Islet of Langerhans (tissue), 1 donor: ENCODE data around the gene RCOR1.

Experiments used
- FAIRE-seq: peaks from one replicate; lab custom pipeline; 2011; peaks lifted over from hg19 to GRCh38; lab: Jason Lieb, UNC

Gene RCOR1

DNA sequence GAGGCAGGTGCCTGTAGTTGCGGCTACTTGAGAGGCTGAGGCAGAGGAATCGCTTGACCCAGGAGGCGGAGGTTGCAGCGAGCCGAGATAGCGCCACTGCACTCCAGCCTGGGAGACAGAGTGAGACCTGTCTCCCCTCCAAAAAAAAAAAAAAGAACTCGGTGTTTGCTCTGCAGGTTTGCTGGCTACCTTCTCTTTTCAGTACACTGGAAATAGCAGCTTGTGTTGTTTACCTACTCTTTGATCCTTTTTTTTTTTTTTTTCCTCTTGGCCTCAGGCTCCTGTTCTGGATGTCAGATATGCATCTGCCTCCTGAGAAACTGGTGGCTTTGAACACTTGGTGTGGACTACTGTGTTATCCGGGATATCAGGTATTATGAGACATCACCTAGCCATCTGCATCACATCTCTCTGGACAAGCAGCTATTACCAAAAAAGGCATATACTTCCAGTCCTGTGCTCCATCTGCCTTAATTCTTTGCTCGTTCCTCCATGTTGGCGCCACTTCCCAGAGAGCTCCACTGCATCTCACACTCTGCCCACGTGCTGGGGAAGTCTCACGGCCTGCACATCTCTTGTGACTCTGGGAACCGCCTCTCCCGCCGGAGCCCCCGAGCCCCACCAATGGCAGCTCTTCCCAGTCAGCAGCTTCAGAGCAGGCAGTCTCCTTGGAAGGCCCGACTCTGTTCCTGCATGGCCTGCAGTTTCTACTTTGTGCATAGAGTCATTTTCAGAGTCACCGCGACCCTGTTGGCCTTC is 133.9 kb downstream of the RCOR1 start:
- no peak for FAIRE-seq

DNA sequence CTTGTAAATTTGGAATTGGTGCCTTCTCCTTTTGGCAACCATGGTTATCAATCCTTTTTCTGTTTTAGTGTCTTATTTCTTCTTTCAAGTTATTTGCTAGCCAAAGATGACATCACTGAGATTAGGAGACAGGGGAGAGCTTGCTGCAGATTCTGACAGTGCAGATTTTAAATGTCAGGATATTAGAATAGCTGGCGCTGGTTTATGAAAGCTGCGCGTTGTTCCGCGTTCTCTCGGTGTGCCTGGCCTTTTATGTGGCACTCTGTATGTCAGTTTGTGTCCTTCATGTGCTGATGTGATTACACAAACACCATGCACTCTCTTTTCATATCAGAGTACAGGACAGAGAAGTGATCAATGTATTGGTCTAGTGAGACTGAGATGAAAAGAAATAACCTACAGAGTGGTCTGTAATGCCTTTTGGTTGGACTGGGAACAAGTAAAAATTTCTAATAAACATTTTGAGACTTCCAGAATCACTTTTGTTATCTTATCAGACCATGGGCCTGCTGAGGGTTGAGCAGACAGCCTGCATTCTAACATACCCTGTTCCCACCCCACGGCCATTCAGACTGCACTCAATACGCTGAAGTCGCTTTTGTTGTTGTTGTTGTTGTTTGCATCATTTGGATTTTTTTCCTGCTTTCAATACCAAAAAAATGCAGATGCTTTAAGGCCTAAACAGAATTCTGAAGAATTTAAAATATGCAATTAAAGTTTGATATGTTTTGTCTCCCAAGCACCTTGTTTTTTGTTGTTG is 135.1 kb downstream of the RCOR1 start:
- no peak for FAIRE-seq

DNA sequence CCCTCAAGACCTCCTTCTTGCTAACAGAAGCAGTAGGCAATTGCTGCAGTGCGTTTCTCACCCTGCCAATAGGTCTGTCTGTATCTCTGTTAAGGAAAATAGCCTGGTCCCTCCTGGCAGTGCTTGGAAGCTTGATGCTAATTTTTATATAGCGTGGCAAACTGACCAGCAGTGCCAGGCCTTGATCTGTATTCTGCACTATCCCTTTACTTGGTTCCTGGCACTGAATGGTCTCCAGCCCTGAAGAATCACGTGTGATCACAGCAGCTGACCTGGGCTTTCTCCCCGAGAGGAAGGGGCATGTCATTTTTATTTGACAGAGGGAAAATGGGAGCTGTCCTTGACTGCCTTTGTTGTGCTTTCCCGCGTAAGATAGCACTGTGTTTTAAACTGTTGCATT is 136.1 kb downstream of the RCOR1 start:
- no peak for FAIRE-seq

DNA sequence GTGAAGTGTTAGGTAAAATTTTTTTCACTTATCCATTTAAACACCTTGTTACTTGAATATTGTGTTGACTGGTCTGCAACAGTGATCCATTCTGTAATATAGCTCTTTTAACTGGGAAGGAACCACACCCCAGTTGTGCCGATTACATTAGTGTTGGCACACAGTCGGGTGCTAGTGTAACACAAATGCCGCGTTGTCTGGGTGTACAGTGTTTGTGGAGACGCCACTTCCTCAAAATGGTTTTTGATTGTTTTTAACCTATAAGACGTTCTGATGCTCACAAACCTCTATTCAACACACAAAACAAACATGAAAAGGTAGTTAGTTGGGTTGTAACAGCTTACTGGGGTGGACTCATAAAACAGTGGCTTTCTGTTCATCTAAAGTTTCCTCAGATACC is 136.8 kb downstream of the RCOR1 start:
- no peak for FAIRE-seq

DNA sequence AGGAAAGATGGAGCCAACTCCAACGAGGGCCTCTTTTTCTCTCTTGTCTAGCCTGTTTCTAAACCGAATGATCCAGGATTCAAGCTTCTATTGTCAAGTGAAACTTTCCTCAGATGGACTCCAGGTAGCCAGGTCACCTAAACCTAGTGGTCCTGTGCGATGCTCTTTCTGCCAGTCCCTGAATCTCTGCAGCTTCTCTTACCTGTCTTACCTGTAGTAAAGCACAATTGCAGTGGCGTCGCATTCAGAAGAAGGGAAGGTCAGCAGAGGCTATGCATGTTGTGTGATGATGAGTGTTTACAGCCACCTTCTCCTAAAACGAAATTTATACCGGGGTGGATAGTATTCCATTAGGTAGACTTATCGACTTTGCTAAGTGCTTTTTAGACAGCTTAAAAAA is 137.4 kb downstream of the RCOR1 start:
- no peak for FAIRE-seq

DNA sequence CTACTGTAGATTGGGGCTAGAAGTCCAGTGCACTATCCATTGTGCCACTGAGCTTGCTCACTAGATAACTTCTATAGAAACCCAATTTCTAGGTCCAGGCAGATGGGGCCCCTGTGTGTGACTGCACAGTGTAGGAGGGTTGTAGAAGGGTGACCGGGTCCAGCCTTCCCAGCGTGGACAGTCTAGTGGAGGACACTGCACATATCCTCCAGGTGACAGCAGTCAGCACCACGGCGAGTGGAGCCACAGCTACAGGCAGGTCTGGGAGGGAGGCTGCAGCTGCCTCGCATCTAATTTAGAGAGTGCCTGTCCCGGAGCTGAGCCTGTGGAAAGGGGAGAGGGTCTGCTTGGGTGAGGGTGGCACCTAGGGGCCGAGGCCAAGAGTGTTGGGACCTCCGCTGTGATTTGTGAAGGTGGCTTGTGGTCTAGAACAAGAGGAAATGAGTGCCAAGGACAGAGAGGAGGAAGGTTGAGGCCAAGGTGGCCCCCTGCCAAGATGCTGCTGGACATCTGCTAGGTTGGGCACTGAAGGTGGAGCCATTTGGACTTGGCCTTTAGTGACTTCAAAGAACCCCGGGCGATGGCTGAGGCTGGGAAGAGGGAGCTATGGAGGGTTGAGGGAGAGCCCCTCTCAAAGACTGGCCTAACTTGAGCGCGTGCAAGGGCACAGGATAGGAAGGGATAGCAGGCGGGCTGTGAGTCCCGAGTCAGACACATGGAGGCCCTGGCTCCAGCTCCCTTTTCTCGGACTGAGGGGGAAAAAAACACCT is 138.8 kb downstream of the RCOR1 start:
- FAIRE-seq = no peak

DNA sequence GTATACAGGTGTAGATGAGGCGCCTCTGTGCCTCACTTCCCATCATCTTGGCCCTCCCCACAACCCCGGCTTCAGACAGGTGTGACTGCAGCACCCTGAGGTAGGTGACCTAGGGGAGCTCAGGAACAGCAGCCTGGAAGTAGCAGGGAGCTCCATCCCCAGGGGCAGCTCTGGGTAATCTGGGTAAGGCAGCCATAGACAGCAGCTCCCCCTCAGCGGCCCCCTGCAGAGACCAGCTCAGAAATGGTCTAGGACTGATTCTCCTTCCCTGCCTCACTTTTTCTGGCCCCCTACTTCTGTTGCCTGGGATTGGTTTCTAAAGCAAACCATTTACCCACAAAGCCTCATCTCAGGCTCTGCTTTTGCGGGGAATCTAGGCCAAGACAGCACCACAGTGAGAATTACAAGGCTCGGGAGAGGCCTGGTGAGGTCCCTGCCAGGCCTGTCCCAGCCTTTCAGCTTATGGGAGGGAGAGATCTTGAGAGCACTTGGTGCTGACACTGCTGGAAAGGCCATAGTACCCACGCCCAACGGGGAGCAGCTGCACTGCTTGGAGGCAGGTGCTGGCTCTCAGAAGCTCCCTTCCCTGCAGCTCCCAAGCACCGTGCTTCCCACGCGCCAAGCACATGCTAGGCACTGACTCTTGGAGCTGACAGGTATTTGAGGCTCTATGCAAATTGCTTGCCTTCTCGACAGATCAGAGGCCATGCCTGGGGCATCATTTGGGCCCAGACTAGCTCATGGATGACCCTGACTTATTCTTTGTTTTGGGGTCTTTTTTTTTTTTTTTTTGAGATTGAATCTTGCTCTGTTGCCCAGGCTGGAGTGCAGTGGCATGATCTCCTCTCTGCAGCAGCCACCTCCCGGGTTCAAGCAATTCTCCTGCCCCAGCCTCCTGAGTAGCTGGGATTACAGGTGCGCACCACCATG is 139.7 kb downstream of the RCOR1 start:
- FAIRE-seq = no peak

DNA sequence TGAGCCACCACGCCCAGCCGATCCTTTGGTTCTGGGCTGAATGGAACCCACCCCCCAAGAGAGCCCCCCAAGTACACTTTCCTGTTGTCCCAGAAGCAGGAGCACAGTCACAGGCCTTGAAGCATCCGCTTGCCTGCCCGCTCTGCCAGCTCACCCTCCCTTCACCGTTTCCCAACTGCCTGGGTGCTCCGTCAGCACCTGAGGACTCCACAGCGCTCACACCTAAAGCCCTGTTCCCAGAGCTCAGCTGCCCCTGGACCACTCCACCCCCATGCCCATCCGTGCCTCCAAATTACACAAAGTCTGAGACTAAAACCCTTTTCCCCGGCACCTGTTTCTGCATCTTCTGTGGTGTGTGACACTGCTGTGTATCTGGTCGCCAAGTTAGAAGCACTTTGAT is 140.5 kb downstream of the RCOR1 start:
- FAIRE-seq = no peak

DNA sequence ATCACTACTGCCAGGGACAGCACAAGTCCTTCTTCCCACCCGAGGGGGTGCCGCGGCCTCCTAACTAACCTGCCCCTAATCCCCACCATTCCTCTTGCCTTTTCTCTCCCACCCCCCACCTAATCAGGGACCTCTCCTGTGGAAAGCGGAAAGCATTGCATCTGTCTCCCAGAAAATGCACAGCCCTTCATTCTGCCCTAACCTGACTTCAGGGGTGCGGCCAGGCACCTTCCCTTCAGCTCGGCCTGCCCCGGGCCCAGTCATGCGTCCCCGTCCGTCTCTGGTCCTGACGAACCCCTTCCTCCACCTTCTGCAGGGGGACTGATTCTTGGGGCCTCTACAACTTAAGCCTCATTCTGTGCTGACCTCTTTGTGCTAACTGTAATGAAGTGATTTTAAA is 140.9 kb downstream of the RCOR1 start:
- no peak for FAIRE-seq

DNA sequence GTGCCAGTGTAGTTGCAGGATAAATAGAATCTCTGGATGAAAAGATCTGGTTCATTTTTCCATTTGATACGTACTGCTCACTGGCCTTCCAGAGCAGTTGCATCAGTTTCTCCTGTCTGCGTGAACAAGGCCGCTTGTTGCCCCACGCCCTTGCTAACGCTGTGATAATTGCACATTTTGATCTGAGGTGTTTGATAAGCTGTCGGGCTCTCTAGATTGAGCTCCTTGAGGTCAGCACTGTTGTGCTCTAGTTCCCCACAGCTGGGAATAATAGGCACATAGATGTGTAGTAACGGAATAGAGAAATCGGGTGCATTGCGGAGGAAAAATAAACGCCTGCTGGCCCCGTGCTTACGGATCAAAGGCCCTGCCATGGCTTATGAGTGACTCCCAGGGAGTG is 142.0 kb downstream of the RCOR1 start:
- no peak for FAIRE-seq

DNA sequence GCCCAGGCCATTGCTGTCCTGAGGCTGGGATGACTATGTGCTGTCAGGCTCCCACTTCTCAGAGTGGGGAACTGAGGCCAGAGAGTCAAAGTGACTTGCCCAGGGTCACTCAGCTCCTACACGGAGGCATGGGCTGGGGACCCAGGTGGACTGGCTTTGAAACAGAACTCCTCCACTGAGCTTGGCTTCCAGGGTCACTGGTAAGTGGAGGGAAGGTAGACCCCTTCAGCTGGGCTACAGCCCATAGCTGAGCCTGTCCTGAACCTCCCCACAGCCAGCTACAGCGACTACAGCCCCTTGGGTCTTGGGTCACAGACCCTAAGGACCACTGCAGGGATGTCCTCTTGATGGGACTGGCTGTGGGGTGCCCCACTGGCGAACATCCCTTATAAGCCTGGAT is 144.5 kb downstream of the RCOR1 start:
- FAIRE-seq = no peak

DNA sequence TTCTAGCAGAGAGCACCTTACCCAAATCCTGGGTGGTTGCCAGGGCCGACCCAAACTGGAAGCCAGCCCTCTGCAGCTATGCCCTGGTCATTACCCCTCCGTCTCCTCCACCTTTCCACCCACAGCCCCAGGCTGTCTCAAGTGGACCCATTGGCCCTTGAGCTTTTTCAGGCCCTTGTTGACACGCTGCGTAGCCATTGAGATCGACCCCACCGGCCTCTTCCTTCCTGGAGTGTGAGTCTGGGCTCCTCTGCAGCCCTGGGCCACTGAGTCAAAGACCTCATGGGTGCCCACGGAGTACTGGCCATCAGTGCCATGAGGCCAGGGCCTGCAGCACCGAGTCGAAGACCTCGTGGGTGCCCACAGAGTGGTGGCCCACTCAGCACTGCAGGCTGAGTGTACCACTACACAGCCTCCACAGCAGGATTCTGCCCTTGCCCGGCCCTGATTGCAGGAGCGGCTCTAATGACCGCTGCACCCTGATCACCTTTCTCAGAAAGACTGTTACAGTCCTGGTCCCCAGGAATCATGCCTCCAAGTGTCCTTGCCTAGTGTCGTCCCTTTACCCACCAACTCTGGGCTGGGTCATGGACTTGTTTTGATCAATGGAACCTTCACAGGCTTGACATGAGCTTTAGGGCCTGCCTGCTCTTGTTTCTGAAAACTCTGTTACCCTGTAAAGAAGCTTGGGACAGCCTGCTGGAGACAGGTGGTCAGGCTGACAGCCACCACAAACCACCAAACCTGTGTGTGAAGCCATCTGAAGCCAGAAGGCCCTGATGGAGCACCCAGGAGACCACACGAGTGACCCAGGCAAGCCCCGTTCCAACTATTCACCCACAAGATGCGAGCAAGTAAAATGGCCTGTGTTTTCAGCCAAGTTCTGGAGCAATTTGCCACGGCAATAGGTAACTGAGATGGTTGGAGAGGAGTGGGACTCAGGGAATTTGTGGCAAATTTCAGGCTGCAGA is 145.2 kb downstream of the RCOR1 start:
- FAIRE-seq = no peak

DNA sequence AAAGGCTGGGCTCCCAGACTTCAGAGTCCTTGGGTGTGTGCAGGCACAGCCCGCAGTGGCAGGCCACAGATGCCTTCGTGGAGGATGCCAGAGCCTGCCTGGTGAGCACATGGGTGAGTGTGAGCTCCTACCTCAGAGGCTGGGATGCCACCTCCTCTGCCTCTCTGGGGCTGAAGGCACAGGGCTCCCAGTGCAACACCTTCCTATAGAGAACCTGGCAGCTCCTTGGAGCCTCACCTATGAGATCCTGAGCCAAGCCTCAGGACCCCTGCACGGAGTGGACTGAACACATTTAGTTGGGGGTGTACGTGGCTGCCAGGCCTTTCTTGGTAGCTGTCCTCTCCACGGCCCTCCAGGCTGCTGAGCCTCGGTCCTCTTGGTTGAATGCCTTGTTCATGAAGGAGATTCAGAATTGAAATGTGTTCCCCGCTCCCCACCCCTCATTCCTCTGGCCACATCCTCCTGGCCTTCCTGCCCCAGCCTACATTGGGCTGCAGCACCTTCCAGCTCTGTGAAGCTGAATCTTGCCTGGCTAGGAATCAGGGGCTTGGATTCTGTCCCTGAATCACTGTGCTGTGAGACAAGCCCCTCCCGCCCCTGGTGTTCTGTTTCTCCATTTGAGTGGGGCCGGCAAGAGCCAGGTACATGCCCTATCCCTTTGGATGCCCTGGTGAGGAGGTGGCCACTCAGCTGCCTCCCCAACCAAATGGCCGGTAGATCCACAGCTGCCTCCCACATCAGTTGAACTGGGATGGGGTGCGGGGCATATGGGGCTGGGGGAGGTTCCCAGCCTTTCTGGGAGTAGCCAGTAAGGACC is 146.1 kb downstream of the RCOR1 start:
- no peak for FAIRE-seq

DNA sequence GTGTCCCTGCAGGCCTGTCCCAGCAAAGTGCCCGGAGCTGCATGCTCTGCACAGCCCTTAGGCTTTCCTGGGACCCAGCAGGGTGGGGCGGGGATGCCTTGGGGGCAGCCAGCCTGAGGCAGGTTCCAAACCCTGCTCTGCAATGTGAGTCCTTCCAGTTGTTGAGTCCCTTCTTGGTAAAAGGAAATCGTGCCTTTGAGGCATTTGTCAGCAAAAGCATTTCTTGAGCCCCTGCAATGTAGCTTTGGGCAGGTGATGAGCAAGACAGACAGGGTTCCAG is 146.7 kb downstream of the RCOR1 start:
- no peak for FAIRE-seq

DNA sequence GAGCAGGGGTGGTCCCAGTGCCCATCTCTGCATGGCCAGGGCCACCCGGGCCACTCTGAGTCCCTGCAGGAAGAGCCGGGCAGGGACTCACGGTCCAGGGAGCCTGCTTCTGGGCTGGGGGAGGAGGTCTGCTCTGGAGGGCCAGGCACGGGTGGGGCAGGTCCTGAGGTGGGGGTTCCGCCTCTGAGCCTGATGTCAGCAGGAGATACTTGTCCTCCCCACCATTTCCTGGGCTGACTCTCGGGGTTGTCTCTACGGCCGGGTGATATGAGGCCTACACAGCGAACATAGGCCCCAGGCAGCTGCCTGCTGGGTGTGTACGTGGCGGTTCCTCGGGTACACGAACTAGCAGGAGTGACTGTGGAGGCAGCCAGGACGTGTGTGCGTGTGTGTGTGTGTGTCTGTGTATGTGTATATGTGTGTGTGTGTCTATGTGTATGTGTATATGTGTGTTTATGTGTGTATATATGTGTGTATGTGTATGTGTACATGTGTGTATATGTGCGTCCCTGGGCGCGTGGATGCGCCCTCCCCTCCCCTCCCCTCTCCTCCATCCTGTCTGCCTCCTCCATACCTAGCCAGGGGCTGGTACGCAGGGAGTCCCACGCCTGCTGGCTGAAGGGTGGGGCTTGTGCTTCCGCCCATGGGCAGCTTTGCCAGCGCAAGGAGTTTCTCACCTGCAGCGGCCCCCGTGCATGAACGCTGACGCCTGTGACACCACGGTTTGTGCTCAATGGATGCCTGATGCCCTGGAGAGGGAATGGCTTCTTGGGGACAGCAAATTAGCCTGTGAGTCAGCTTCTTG is 154.4 kb downstream of the RCOR1 start:
- no peak for FAIRE-seq

DNA sequence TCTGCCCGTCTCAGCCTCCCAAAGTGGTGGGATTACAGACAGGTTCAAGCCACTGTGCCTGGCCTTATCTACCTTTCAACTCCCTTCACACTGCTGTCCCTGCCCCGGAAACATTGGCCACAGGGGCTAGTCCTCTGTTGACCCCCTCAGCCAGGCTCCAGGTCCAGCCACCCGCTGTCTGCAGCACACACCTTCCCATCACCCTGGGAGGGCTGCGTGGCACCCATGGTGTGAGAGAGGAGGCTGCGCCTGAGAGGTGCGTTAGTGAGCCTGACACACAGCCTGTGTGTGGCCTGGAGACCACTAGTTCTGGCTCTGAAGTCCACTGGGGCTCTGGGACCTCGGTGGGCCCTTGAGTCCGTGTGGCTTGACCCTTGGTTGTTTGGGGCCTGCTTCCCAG is 156.4 kb downstream of the RCOR1 start:
- no peak for FAIRE-seq

DNA sequence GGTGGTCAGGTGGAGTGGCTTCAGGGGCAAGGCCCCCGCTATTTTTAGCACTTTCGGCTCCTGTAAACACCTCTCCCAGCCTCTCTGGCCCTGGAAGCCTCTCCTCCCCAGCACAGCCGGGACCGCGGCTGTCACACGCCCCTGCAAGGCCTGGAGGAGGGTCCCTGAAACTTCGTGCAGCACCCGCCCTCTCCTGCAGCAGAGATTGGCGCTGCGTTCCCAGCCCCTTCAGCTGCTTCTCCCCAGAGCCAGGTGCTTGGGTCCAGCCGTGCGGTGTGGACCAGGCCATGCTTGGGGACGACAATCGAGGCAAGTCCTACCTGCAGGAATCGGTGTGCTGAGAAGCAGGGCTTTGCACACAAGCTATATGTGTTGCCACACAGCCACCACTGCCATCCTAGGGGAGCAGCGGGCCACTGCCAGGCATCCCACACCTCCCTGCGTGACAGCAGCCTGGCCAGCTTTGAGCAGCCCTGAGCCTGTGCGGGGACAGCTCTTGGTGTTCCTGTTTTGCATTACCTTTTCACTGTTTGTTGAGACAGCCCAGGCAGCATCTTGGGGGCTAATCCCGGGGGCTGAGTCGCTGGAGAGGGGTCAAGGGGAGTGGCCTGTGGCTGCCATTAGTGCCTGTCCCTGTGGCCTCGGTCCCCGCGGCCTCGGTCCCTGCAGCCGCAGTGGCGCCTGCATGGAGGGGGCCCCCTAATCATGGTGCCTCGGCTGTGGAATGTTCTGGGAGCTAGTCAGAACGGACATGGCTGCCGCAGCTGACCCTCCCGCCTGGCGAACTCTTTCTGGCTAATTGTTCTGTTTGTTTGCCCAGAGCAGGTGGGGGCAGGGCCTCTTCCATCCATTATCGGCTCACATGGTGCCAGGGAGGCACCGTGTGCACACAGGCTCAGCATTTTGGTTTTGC is 157.2 kb downstream of the RCOR1 start:
- FAIRE-seq = peak; percentile 30

DNA sequence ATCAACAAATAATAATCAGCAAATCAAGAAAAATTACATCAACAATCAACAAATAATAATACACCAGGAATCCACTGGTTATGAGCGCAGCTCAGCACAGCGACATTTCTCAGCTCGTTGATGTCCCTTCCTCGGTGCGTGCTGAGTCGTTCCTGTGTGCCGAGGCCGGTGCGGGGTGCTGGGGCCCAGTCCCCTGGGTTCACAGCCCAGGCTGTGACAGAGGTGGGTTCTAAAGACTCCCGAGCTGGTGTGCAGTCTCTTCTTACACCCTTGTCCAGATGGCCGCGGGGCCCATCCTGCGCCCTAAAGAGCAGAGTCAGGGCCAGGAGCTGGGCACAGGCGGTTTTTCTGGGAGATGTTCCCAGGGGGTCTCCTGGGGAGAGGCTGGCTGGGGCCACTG is 157.9 kb downstream of the RCOR1 start:
- FAIRE-seq = no peak
